HEK293 (cell line): ENCODE data around the gene GABBR2.

ENCODE experiments used
- CTCF ChIA-PET: fragments of 350-600 bp; formaldehyde crosslinking; extraction: SDS; loops from one replicate; lab custom pipeline; 2021; ENCODE audit warnings: antibody characterized with exemption; lab: Yijun Ruan, JAX
- POLR2A ChIA-PET: fragments of 300-600 bp; formaldehyde crosslinking; extraction: SDS; loops from one replicate; lab custom pipeline; 2020; ENCODE audit warnings: antibody characterized with exemption, inconsistent platforms; lab: Yijun Ruan, JAX
- H3K27ac ChIP-seq: fragments of 200-500 bp; sonication (Bioruptor generic); 2 replicates; pipeline ENCODE4 v1.5.1; 2014; ENCODE audit warnings: low read depth, low read length, control low read depth, inconsistent platforms; ENCODE audit errors: extremely low read depth
- H3K36me3 ChIP-seq, 2 experiments: fragments of 200-500 bp in 1 of 2; sonication (Bioruptor generic) in 1 of 2; 1 replicate in 1 of 2; 2 replicates in 1 of 2; pipeline ENCODE4 v1.5.1; 2014 to 2017; ENCODE audit warnings: inconsistent platforms in 2 of 2, low read length in 2 of 2; ENCODE audit not compliant: control insufficient read depth in 2 of 2, insufficient read depth in 1 of 2
- H3K4me1 ChIP-seq: fragments of 200-500 bp; sonication (Bioruptor generic); 2 replicates; pipeline ENCODE4 v1.5.1; 2014; ENCODE audit warnings: mild to moderate bottlenecking, low read length, inconsistent platforms; ENCODE audit not compliant: control insufficient read depth, insufficient read depth
- H3K4me3 ChIP-seq: 2 replicates; pipeline ENCODE4 v1.5.1; 2011; ENCODE audit warnings: low read depth, mild to moderate bottlenecking, control low read depth, low read length, moderate library complexity
- H3K9me3 ChIP-seq: fragments of 200-500 bp; sonication (Bioruptor generic); 2 replicates; pipeline ENCODE4 v1.5.1; 2014; ENCODE audit warnings: low read depth, low read length, inconsistent platforms; ENCODE audit not compliant: control insufficient read depth, insufficient read depth
- BCL6B ChIP-seq: fragments of 450-650 bp; formaldehyde crosslinking; IDR thresholded peaks from 2 replicates; pipeline ENCODE4 v1.5.1; 2017; ENCODE audit warnings: missing biosample characterization, missing genetic modification characterization
- EGR2 ChIP-seq: fragments of 450-650 bp; formaldehyde crosslinking; IDR thresholded peaks from 2 replicates; pipeline ENCODE4 v1.5.1; 2016; ENCODE audit warnings: low read depth, missing biosample characterization, missing genetic modification characterization
- KLF1 ChIP-seq: fragments of 450-650 bp; formaldehyde crosslinking; IDR thresholded peaks from 2 replicates; pipeline ENCODE4 v1.5.1; 2016; ENCODE audit warnings: missing biosample characterization, missing genetic modification characterization
- KLF10 ChIP-seq: fragments of 450-650 bp; IDR thresholded peaks from 2 replicates; pipeline ENCODE4 v1.5.1; 2018; ENCODE audit warnings: missing biosample characterization, mild to moderate bottlenecking, missing genetic modification characterization
- MZF1 ChIP-seq: fragments of 450-650 bp; formaldehyde crosslinking; IDR thresholded peaks from 2 replicates; pipeline ENCODE4 v1.5.1; 2017; ENCODE audit warnings: missing biosample characterization, missing genetic modification characterization, borderline replicate concordance
- PRDM1 ChIP-seq: fragments of 450-650 bp; formaldehyde crosslinking; IDR thresholded peaks from 2 replicates; pipeline ENCODE4; 2016; ENCODE audit warnings: missing biosample characterization, missing genetic modification characterization
- REPIN1 ChIP-seq: fragments of 450-650 bp; formaldehyde crosslinking; IDR thresholded peaks from 2 replicates; pipeline ENCODE4 v1.5.1; 2017; ENCODE audit warnings: missing biosample characterization, missing genetic modification characterization, low read depth
- SALL2 ChIP-seq: fragments of 450-650 bp; formaldehyde crosslinking; IDR thresholded peaks from 2 replicates; pipeline ENCODE4 v1.5.0; 2017; ENCODE audit warnings: missing biosample characterization, mild to moderate bottlenecking, missing genetic modification characterization, borderline replicate concordance
- SETDB1 ChIP-seq: IDR thresholded peaks from one replicate; pipeline ENCODE4 v1.6.1; 2017; ENCODE audit warnings: mild to moderate bottlenecking, low read length, moderate library complexity, mixed read lengths; ENCODE audit not compliant: insufficient read length
- ZNF132 ChIP-seq: fragments of 450-650 bp; formaldehyde crosslinking; IDR thresholded peaks from 2 replicates; pipeline ENCODE4 v1.5.1; 2017; ENCODE audit warnings: missing biosample characterization, missing genetic modification characterization, borderline replicate concordance
- ZNF175 ChIP-seq: fragments of 450-650 bp; formaldehyde crosslinking; IDR thresholded peaks from 2 replicates; pipeline ENCODE4 v1.5.1; 2016; ENCODE audit warnings: missing biosample characterization, missing genetic modification characterization
- ZNF391 ChIP-seq: fragments of 450-650 bp; formaldehyde crosslinking; IDR thresholded peaks from 2 replicates; pipeline ENCODE4 v1.5.1; 2016; ENCODE audit warnings: low read depth, missing biosample characterization, missing genetic modification characterization, borderline replicate concordance
- ZNF423 ChIP-seq: fragments of 450-650 bp; formaldehyde crosslinking; IDR thresholded peaks from 2 replicates; pipeline ENCODE4 v1.5.1; 2016; ENCODE audit warnings: missing biosample characterization, missing genetic modification characterization
- ZNF513 ChIP-seq: fragments of 450-650 bp; IDR thresholded peaks from 2 replicates; pipeline ENCODE4 v1.5.1; 2018; ENCODE audit warnings: missing biosample characterization, missing genetic modification characterization
- ZNF518A ChIP-seq: fragments of 450-650 bp; formaldehyde crosslinking; conservative IDR thresholded peaks from 2 replicates; pipeline ENCODE4 v1.5.1; 2016; ENCODE audit warnings: low read depth, missing biosample characterization, missing genetic modification characterization
- ZNF530 ChIP-seq: fragments of 450-650 bp; formaldehyde crosslinking; IDR thresholded peaks from 2 replicates; pipeline ENCODE4 v1.5.1; 2016; ENCODE audit warnings: low read depth, missing biosample characterization, missing genetic modification characterization
- ZNF560 ChIP-seq: fragments of 450-650 bp; formaldehyde crosslinking; IDR thresholded peaks from 2 replicates; pipeline ENCODE4 v1.5.1; 2017; ENCODE audit warnings: missing biosample characterization, missing genetic modification characterization, borderline replicate concordance
- ZNF707 ChIP-seq: fragments of 450-650 bp; formaldehyde crosslinking; IDR thresholded peaks from 2 replicates; pipeline ENCODE4 v1.5.1; 2016; ENCODE audit warnings: missing biosample characterization, missing genetic modification characterization
- ZNF776 ChIP-seq: fragments of 450-650 bp; formaldehyde crosslinking; IDR thresholded peaks from 2 replicates; pipeline ENCODE4 v1.5.0; 2017; ENCODE audit warnings: missing biosample characterization, missing genetic modification characterization, borderline replicate concordance
- ZNF792 ChIP-seq: fragments of 450-650 bp; formaldehyde crosslinking; IDR thresholded peaks from 2 replicates; pipeline ENCODE4 v1.5.1; 2016; ENCODE audit warnings: missing biosample characterization, missing genetic modification characterization
- ZSCAN5A ChIP-seq: fragments of 450-650 bp; formaldehyde crosslinking; IDR thresholded peaks from 2 replicates; pipeline ENCODE4 v1.5.1; 2016; ENCODE audit warnings: missing biosample characterization, missing genetic modification characterization
- ZXDB ChIP-seq: fragments of 450-650 bp; formaldehyde crosslinking; IDR thresholded peaks from 2 replicates; pipeline ENCODE4 v1.5.1; 2016; ENCODE audit warnings: missing biosample characterization, missing genetic modification characterization

Gene GABBR2

GRCh38 chr9:98462310-98462709 is 246.4 kb downstream of the GABBR2 start (continued):
- TF ChIP-seq SALL2 (tag by site-specific recombination), result no peak
- no peak for TF ChIP-seq ZNF560 (tag by site-specific recombination)
- TF ChIP-seq ZNF518A (tag by site-specific recombination), result no peak
- no peak for TF ChIP-seq MZF1 (tag by site-specific recombination)
- TF ChIP-seq PRDM1 (tag by site-specific recombination), result no peak
- TF ChIP-seq, all 188 proteins: peak for 0

GRCh38 chr9:98460704-98461103 is 248.0 kb downstream of the GABBR2 start:
- ChIA-PET POLR2A (no interaction called here), CTCF (no interaction called here)
- H3K36me3 ChIP-seq, result no peaks in the 10 kb centered on the region
- no peak for TF ChIP-seq ZXDB
- peak; percentile 89 for TF ChIP-seq SETDB1
- H3K27ac ChIP-seq, result no peak overlapping the region
- no peaks in the 10 kb centered on the region for H3K9me3 ChIP-seq
- no peaks in the 10 kb centered on the region for H3K4me1 ChIP-seq
- H3K4me3 ChIP-seq, result no peak overlapping the region

GRCh38 chr9:98457726-98458370 is 250.9 kb downstream of the GABBR2 start:
- H3K9me3 ChIP-seq, result no peaks in the 10 kb centered on the region
- no peak overlapping the region for H3K4me3 ChIP-seq
- H3K36me3 ChIP-seq, result no peaks in the 10 kb centered on the region
- TF ChIP-seq ZNF423 (tag by site-specific recombination), result no peak
- TF ChIP-seq ZNF513, result no peak
- TF ChIP-seq BCL6B, result no peak
- TF ChIP-seq ZNF792 (tag by site-specific recombination), result no peak
- TF ChIP-seq KLF1, result no peak
- no peak for TF ChIP-seq REPIN1
- TF ChIP-seq EGR2, result no peak
- TF ChIP-seq ZNF530 (tag by site-specific recombination), result no peak
- no peak for TF ChIP-seq ZSCAN5A (tag by site-specific recombination)
- no peak for TF ChIP-seq ZNF776 (tag by site-specific recombination)
- TF ChIP-seq ZNF391, result no peak
- TF ChIP-seq ZNF707, result no peak
- TF ChIP-seq ZNF132, result no peak
- TF ChIP-seq KLF10 (tag by site-specific recombination), result no peak
- TF ChIP-seq ZNF175, result no peak
- TF ChIP-seq, all 188 proteins: peak for 0
- ChIA-PET POLR2A (no interaction called here), CTCF (no interaction called here)
- Histone ChIP-seq H3K27ac (no peak overlapping the region), H3K4me1 (no peaks in the 10 kb centered on the region)
